H1 (cell line): ENCODE measurements around the gene NUP98. TPM values are rescaled to one million over a fixed set of nuclear protein-coding genes. Genes with fewer than 3 reads are reported as not detected.

Experiments
- CTCF ChIA-PET: fragments of 300-600 bp; sonication (Branson Sonifier 250); formaldehyde crosslinking; loops from one replicate; lab custom pipeline; 2021; ENCODE audit not compliant: partially characterized antibody; lab: Charles Lee
- POLR2A ChIA-PET: fragments of 300-600 bp; sonication (Branson Sonifier 250); formaldehyde crosslinking; loops from one replicate; lab custom pipeline; 2021; ENCODE audit warnings: inconsistent platforms; ENCODE audit not compliant: partially characterized antibody; lab: Charles Lee
- DNase-seq, 2 experiments: peaks; one replicate each; pipeline versions ENCODE4 v3.0.0 to v3.0.0-alpha.2; 2010 to 2022; ENCODE audit warnings: low spot score in 2 of 2, low read depth in 1 of 2, mixed read lengths in 1 of 2
- FAIRE-seq: peaks from 2 replicates; lab custom pipeline; 2011; peaks lifted over from hg19 to GRCh38; lab: Jason Lieb, UNC
- H2AFZ ChIP-seq: 2 replicates; pipeline ENCODE4 v1.8.1; 2012; ENCODE audit warnings: low read length, inconsistent platforms
- H2AK5ac ChIP-seq: 2 replicates; pipeline ENCODE4 v1.6.1; 2013; ENCODE audit warnings: low read depth, low read length
- H2BK120ac ChIP-seq: replicated peaks from 2 replicates; pipeline ENCODE3; 2013; ENCODE audit warnings: low read depth, low read length, inconsistent platforms
- H2BK12ac ChIP-seq: 2 replicates; pipeline ENCODE4 v1.6.1; 2013; ENCODE audit warnings: low read depth, low read length
- H2BK15ac ChIP-seq: 2 replicates; pipeline ENCODE4 v1.6.1; 2013; ENCODE audit warnings: low read length
- H2BK20ac ChIP-seq: 2 replicates; pipeline ENCODE4 v1.6.1; 2013; ENCODE audit warnings: low read length
- H2BK5ac ChIP-seq: 2 replicates; pipeline ENCODE4 v1.6.1; 2013; ENCODE audit warnings: low read depth, low read length
- H3K14ac ChIP-seq: 2 replicates; pipeline ENCODE4 v1.6.1; 2013; ENCODE audit warnings: inconsistent platforms; ENCODE audit not compliant: insufficient read length
- H3K18ac ChIP-seq: 2 replicates; pipeline ENCODE4 v1.6.1; 2013; ENCODE audit warnings: low read length; ENCODE audit errors: extremely low read depth
- H3K23ac ChIP-seq: 2 replicates; pipeline ENCODE4 v1.6.1; 2013; ENCODE audit warnings: inconsistent platforms; ENCODE audit not compliant: insufficient read length
- H3K23me2 ChIP-seq: 2 replicates; pipeline ENCODE4 v1.6.1; 2013; ENCODE audit warnings: low read depth, low read length
- H3K27ac ChIP-seq: 2 replicates; pipeline ENCODE4 v1.6.1; 2011; ENCODE audit warnings: low read depth, low read length, inconsistent platforms
- H3K27me3 ChIP-seq, 4 experiments: replicated peaks in 1 of 4; 1 replicate in 1 of 4; 2 replicates in 3 of 4; pipeline versions ENCODE4 v1.6.1 to v1.8.1; 2011 to 2013; ENCODE audit warnings: low read length in 3 of 4, mild to moderate bottlenecking in 3 of 4, inconsistent platforms in 2 of 4, mixed read lengths in 2 of 4, moderate library complexity in 1 of 4; ENCODE audit not compliant: control insufficient read depth in 3 of 4, insufficient read depth in 3 of 4; ENCODE audit errors: extremely low read depth in 1 of 4
- H3K36me3 ChIP-seq, 4 experiments: 2 replicates each; pipeline versions ENCODE4 v1.6.1 to v1.8.1; 2011 to 2013; ENCODE audit warnings: mild to moderate bottlenecking in 4 of 4, low read length in 3 of 4, moderate library complexity in 2 of 4, control low read depth in 1 of 4, inconsistent platforms in 1 of 4; ENCODE audit not compliant: insufficient read depth in 4 of 4, control insufficient read depth in 2 of 4
- H3K4ac ChIP-seq: replicated peaks from 2 replicates; pipeline ENCODE3; 2013; ENCODE audit warnings: low read length, low read depth, mixed read lengths, inconsistent platforms; ENCODE audit not compliant: insufficient read length
- H3K4me1 ChIP-seq, 4 experiments: replicated peaks in 1 of 4; 1 replicate in 1 of 4; 2 replicates in 3 of 4; pipeline versions ENCODE4 v1.6.1 to v1.8.1; 2011 to 2013; ENCODE audit warnings: low read length in 3 of 4, inconsistent platforms in 2 of 4, mixed read lengths in 1 of 4; ENCODE audit not compliant: insufficient read depth in 4 of 4, control insufficient read depth in 3 of 4
- H3K4me2 ChIP-seq, 2 experiments: 2 replicates each; pipeline versions ENCODE4 v1.6.1 to v1.8.1; 2011 to 2013; ENCODE audit warnings: low read depth in 2 of 2, low read length in 2 of 2, control low read depth in 1 of 2, inconsistent platforms in 1 of 2, mild to moderate bottlenecking in 1 of 2; ENCODE audit not compliant: insufficient read depth in 1 of 2
- H3K4me3 ChIP-seq, 4 experiments: fragments of 200-600, 300-600 bp in 1 of 4; sonication (generic), shearing (Covaris generic), sonication (Bioruptor Twin) in 1 of 4; 2 replicates each; pipeline versions ENCODE4 v1.5.1 to v1.8.1; 2011 to 2016; ENCODE audit warnings: low read length in 4 of 4, low read depth in 3 of 4, control low read depth in 2 of 4, inconsistent platforms in 2 of 4, mild to moderate bottlenecking in 2 of 4, mixed read lengths in 1 of 4, moderate library complexity in 1 of 4; ENCODE audit not compliant: insufficient read depth in 2 of 4; ENCODE audit errors: extremely low read depth in 1 of 4
- H3K56ac ChIP-seq: replicated peaks from 2 replicates; pipeline ENCODE3; 2013; ENCODE audit warnings: low read depth, mild to moderate bottlenecking, mixed read lengths, low read length, inconsistent platforms; ENCODE audit not compliant: insufficient read length
- H3K79me1 ChIP-seq: 2 replicates; pipeline ENCODE4 v1.6.1; 2013; ENCODE audit warnings: low read depth, low read length, control low read depth
- H3K79me2 ChIP-seq, 2 experiments: 2 replicates each; pipeline versions ENCODE4 v1.6.1 to v1.8.1; 2012 to 2013; ENCODE audit warnings: low read length in 2 of 2, mild to moderate bottlenecking in 2 of 2, inconsistent platforms in 1 of 2; ENCODE audit not compliant: insufficient read depth in 2 of 2, control insufficient read depth in 1 of 2
- H3K9ac ChIP-seq, 4 experiments: replicated peaks in 1 of 4; 1 replicate in 1 of 4; 2 replicates in 3 of 4; pipeline versions ENCODE4 v1.6.1 to v1.8.1; 2011 to 2013; ENCODE audit warnings: low read depth in 3 of 4, low read length in 3 of 4, control low read depth in 2 of 4, mild to moderate bottlenecking in 2 of 4, moderate library complexity in 2 of 4, inconsistent platforms in 1 of 4; ENCODE audit errors: extremely low read depth in 1 of 4
- H3K9me3 ChIP-seq, 2 experiments: 2 replicates each; pipeline versions ENCODE4 v1.6.1 to v1.8.1; 2012 to 2013; ENCODE audit warnings: mild to moderate bottlenecking in 2 of 2, moderate library complexity in 2 of 2, control low read depth in 1 of 2, inconsistent platforms in 1 of 2, low read depth in 1 of 2, low read length in 1 of 2, mixed read lengths in 1 of 2; ENCODE audit not compliant: insufficient read depth in 2 of 2
- H4K20me1 ChIP-seq, 2 experiments: replicated peaks in 1 of 2; 2 replicates each; pipeline versions ENCODE3 to v1.8.1; 2011 to 2013; ENCODE audit warnings: inconsistent platforms in 2 of 2, low read length in 2 of 2, mild to moderate bottlenecking in 1 of 2; ENCODE audit not compliant: insufficient read depth in 2 of 2, control insufficient read depth in 1 of 2
- H4K5ac ChIP-seq: 2 replicates; pipeline ENCODE4 v1.6.1; 2013; ENCODE audit warnings: low read length, low read depth, mixed read lengths, inconsistent platforms; ENCODE audit not compliant: insufficient read length
- H4K8ac ChIP-seq: 2 replicates; pipeline ENCODE4 v1.8.0; 2013; ENCODE audit warnings: mild to moderate bottlenecking, moderate library complexity, low read length, inconsistent platforms; ENCODE audit not compliant: insufficient read depth; ENCODE audit errors: extremely low read depth
- H4K91ac ChIP-seq: replicated peaks from 2 replicates; pipeline ENCODE3; 2013; ENCODE audit warnings: low read length, mixed read lengths, inconsistent platforms; ENCODE audit not compliant: insufficient read length
- CBX5 ChIP-seq: fragments of 300-800, 300-1000 bp; sonication (generic); IDR thresholded peaks from 2 replicates; pipeline ENCODE4 v1.7.1; 2016; ENCODE audit warnings: antibody characterized with exemption, low read length, low read depth
- GABPA ChIP-seq: IDR thresholded peaks from 2 replicates; pipeline ENCODE4 v1.6.1; 2011; ENCODE audit warnings: mild to moderate bottlenecking, low read length, moderate library complexity, borderline replicate concordance; ENCODE audit not compliant: insufficient read depth
- MAFK ChIP-seq: IDR thresholded peaks from 2 replicates; pipeline ENCODE4 v1.6.1; 2012; ENCODE audit warnings: low read depth, mild to moderate bottlenecking, improper control_type of control experiment, low read length
- POU5F1 ChIP-seq: IDR thresholded peaks from 2 replicates; pipeline ENCODE4 v1.6.1; 2011; ENCODE audit warnings: low read depth, mild to moderate bottlenecking, low read length, moderate library complexity
- RNF2 ChIP-seq: fragments of 200-900, 300-1000 bp; sonication (generic); IDR thresholded peaks from 2 replicates; pipeline ENCODE4 v1.7.1; 2016; ENCODE audit warnings: borderline replicate concordance, low read depth, mild to moderate bottlenecking, antibody characterized with exemption, low read length; ENCODE audit not compliant: poor library complexity, severe bottlenecking; ENCODE audit errors: missing control alignments
- SAP30 ChIP-seq: fragments of 300-600 bp; sonication (generic); IDR thresholded peaks from 2 replicates; pipeline ENCODE4 v1.7.1; 2012; ENCODE audit warnings: low read length, moderate library complexity, mild to moderate bottlenecking, inconsistent platforms; ENCODE audit not compliant: insufficient read depth, insufficient replicate concordance
- SIX5 ChIP-seq: IDR thresholded peaks from 2 replicates; pipeline ENCODE4 v1.6.1; 2011; ENCODE audit warnings: mild to moderate bottlenecking, low read depth, low read length
- SUZ12 ChIP-seq: fragments of 200-600 bp; sonication (generic); IDR thresholded peaks from 2 replicates; pipeline ENCODE4 v1.6.1; 2012; ENCODE audit warnings: mild to moderate bottlenecking, inconsistent platforms, low read length, moderate library complexity, mixed read lengths
- TBP ChIP-seq: IDR thresholded peaks from 2 replicates; pipeline ENCODE4 v1.6.1; 2011; ENCODE audit warnings: low read depth, low read length, improper control_type of control experiment
- TCF12 ChIP-seq: IDR thresholded peaks from 2 replicates; pipeline ENCODE4 v1.6.1; 2011; ENCODE audit warnings: low read depth, mild to moderate bottlenecking, low read length
- ZNF274 ChIP-seq: IDR thresholded peaks from 2 replicates; pipeline ENCODE4 v1.7.0; 2012; ENCODE audit warnings: low read length, borderline replicate concordance; ENCODE audit errors: extremely low read depth
- WGBS, 2 experiments: shearing (Covaris generic) in 1 of 2; methylation state at CpG; one replicate each; pipeline versions ENCODE4 v1.1.6 to v1.1.7; 2013 to 2015; ENCODE audit warnings: low lambda C conversion rate in 2 of 2, mixed read lengths in 2 of 2, inconsistent platforms in 1 of 2, low coverage in 1 of 2, missing lambda C conversion rate in 1 of 2; ENCODE audit not compliant: insufficient replicate concordance in 2 of 2, insufficient coverage in 1 of 2, insufficient read length in 1 of 2; ENCODE audit errors: extremely low coverage in 1 of 2, missing lambda C conversion rate in 1 of 2; 5-methylcytosine and 5-hydroxymethylcytosine counted together
- polyA plus RNA-seq, 7 experiments: library from polyadenylated mRNA; depleted of rRNA in 3 of 7; stranded (reverse) in 5 of 7; unstranded in 2 of 7; fragments of >200 nt in 5 of 7; fragments of 200-250 nt in 2 of 7; gene quantifications; 1 replicate in 5 of 7; 2 replicates in 1 of 7; 4 replicates in 1 of 7; pipeline versions ENCODE4 v1.2.1 to v1.2.3, GENCODE V29; 2011 to 2013; ENCODE audit warnings: missing spikeins in 2 of 7, mixed read lengths in 2 of 7
- total RNA-seq: library from RNA; stranded (reverse); fragmentation: NEBNext Ultra II Directional; extraction: Animal tissue kit (Norgen Biotek cat#: 25700); gene quantifications from 2 replicates; pipeline ENCODE4 v1.2.1, GENCODE V29; 2021
- TF ChIP-seq, protein P1 (sequence below): IDR thresholded peaks from 2 replicates; pipeline ENCODE4 v1.6.1; 2012; ENCODE audit warnings: inconsistent platforms

NUP98 gene
- total and polyA plus RNA-seq, 2 of the 8 experiments (the other 6 are each of a cell fraction or from before 2014, with no cell fraction given) = 98.6 to 261 TPM

DNA sequence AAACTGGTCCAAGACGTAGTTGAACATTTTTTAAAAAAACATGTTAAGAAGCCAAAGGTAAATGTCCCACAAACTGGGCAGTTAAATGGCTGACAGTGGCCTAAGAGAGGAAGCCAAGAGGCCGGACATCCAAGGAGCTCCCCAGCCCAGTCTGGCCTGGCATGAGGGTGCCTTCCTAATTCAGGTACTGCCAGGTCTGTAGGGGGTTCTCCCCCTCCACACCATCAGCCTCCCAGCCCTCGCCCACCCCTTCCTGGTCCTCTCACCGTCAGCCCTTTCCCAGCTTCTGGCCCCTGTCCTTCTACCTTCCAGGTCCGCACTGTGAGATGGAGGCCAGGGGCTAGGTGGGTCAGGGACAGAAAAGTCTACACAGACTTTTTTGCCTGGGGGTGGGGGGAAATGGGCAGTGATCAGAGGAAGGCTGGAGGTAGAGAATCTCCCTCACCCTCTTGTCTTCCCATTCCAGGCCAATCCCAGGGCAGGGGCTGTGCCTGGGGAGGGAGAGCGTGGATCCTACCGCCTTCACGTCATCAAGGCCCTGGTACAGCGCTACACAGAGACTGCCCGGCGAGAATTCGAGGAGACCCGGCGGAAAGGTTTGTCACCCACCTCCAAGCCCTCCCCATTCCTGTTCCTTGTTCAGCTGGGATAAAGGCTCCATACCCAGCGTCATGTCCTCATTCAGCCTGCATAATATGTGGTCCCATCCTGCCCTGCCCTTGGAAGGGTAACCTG is 161.5 kb downstream of the NUP98 start:
- H4K20me1 ChIP-seq = no peaks in the 10 kb centered on the region
- H3K4ac ChIP-seq = no peak overlapping the region
- no peaks in the 10 kb centered on the region for H3K9me3 ChIP-seq
- no peak overlapping the region for H2BK5ac ChIP-seq
- peak overlapping the region; percentile 6; the same call in 1 of the 2 replicates for H4K8ac ChIP-seq
- no peaks in the 10 kb centered on the region for H3K79me2 ChIP-seq
- WGBS, 2 experiments = 87% methylated on average over 14 of the region's 15 CpGs; no CpG with 5 or more reads in 1 of the 2 experiments
- no peak overlapping the region for H2AK5ac ChIP-seq
- no peaks in the 10 kb centered on the region for H3K79me1 ChIP-seq
- no peak overlapping the region for H4K5ac ChIP-seq
- no peak overlapping the region for H2BK12ac ChIP-seq
- H3K14ac ChIP-seq = no peak overlapping the region
- no peak overlapping the region for H3K18ac ChIP-seq
- no peaks in the 10 kb centered on the region for H3K4me1 ChIP-seq
- FAIRE-seq (no peak), DNase-seq (no peak)
- H3K23me2 ChIP-seq = peaks cover 4% of the 10 kb centered on the region; the same call in 1 of the 2 replicates
- no peak overlapping the region for H3K4me2 ChIP-seq
- no peak overlapping the region for H3K27ac ChIP-seq
- H2BK15ac ChIP-seq = no peak overlapping the region
- no peaks in the 10 kb centered on the region for H3K27me3 ChIP-seq
- H2BK120ac ChIP-seq = no peak overlapping the region
- H2AFZ ChIP-seq = no peak overlapping the region
- H3K36me3 ChIP-seq = no peaks in the 10 kb centered on the region
- no peak overlapping the region for H3K56ac ChIP-seq
- no peak overlapping the region for H3K4me3 ChIP-seq
- ChIA-PET CTCF (interaction anchor here (0.6 to 0.7 kb wide), 2 partner anchors 10 to 26 kb away, joined by 3 to 5 read pairs; no protein-coding TSS in a partner anchor), POLR2A (no interaction called here)
- no peak overlapping the region for H3K23ac ChIP-seq
- H4K91ac ChIP-seq = no peak overlapping the region
- TF ChIP-seq, protein P1, sequence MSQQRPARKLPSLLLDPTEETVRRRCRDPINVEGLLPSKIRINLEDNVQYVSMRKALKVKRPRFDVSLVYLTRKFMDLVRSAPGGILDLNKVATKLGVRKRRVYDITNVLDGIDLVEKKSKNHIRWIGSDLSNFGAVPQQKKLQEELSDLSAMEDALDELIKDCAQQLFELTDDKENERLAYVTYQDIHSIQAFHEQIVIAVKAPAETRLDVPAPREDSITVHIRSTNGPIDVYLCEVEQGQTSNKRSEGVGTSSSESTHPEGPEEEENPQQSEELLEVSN = no peak
- TF ChIP-seq TBP (no peak), POU5F1 (no peak), MAFK (no peak), GABPA (no peak), RNF2 (no peak), SUZ12 (no peak), ZNF274 (no peak), SIX5 (no peak), TCF12 (no peak), CBX5 (no peak), SAP30 (no peak)
- H3K9ac ChIP-seq = no peak overlapping the region
- no peak overlapping the region for H2BK20ac ChIP-seq
